Endothelial cell of umbilical vein (primary cell): ENCODE measurements around the gene ANXA5.

Source experiments
- EZH2 ChIP-seq: IDR thresholded peaks from 2 replicates; pipeline ENCODE4 v1.6.1; 2012; ENCODE audit warnings: borderline replicate concordance, low read depth, mild to moderate bottlenecking, moderate library complexity, low read length, inconsistent platforms; ENCODE audit not compliant: severe bottlenecking
- FOS ChIP-seq: IDR thresholded peaks from 2 replicates; pipeline ENCODE4 v1.6.1; 2011; ENCODE audit warnings: mild to moderate bottlenecking, low read length, moderate library complexity, borderline replicate concordance; ENCODE audit not compliant: insufficient read depth
- GATA2 ChIP-seq: IDR thresholded peaks from 2 replicates; pipeline ENCODE4 v1.7.0; 2011; ENCODE audit warnings: low read depth, mild to moderate bottlenecking, moderate library complexity, mixed read lengths, low read length; ENCODE audit not compliant: insufficient read length, insufficient read depth
- MYC ChIP-seq: IDR thresholded peaks from one replicate; pipeline ENCODE4 v1.6.1; 2011; ENCODE audit warnings: mild to moderate bottlenecking, low read depth, low read length
- POLR2A ChIP-seq: IDR thresholded peaks from 2 replicates; pipeline ENCODE4 v1.6.1; 2012; ENCODE audit warnings: low read depth, mild to moderate bottlenecking, control low read depth, low read length
- POLR2AphosphoS5 ChIP-seq: IDR thresholded peaks from 2 replicates; pipeline ENCODE4 v1.6.1; 2012; ENCODE audit warnings: low read depth, mild to moderate bottlenecking, control low read depth, low read length, moderate library complexity; ENCODE audit not compliant: insufficient read depth
- TF ChIP-seq, protein P1 (sequence below), 2 donors: IDR thresholded peaks; 1 replicate in 1 of 2; 2 replicates in 1 of 2; pipeline ENCODE4 v1.5.1; 2011; ENCODE audit warnings: low read length in 2 of 2, mild to moderate bottlenecking in 2 of 2, moderate library complexity in 2 of 2, control low read depth in 1 of 2, inconsistent platforms in 1 of 2, low read depth in 1 of 2; ENCODE audit not compliant: insufficient read depth in 1 of 2; ENCODE audit errors: extremely low read depth in 1 of 2
- TF ChIP-seq, protein P2 (sequence below): IDR thresholded peaks from 2 replicates; pipeline ENCODE4 v1.6.1; 2011; ENCODE audit not compliant: insufficient read depth, insufficient read length

DNA sequence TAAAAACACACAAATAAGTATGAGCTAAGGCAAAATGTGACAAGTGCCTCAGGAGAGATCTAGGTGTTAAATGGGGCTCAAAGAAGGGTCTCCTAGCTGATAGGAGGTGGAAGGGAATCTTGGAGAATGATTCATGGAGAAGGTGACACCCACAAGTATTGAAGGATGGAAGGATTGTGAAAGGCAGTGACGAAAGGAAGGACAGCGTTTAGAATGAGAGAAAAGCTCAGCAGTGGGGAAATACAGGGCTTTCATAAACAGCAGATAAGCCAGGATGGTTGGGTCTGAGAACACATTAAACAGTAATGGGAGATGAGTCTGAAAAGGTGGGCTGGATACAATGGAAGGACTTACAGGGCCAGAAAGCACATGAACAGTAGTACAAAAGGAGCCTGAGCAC is 11.5 kb downstream of the ANXA5 start:
- TF ChIP-seq POLR2A (no peak), POLR2AphosphoS5 (no peak), EZH2 (no peak), MYC (no peak), FOS (no peak), GATA2 (no peak)
- TF ChIP-seq, protein P1, sequence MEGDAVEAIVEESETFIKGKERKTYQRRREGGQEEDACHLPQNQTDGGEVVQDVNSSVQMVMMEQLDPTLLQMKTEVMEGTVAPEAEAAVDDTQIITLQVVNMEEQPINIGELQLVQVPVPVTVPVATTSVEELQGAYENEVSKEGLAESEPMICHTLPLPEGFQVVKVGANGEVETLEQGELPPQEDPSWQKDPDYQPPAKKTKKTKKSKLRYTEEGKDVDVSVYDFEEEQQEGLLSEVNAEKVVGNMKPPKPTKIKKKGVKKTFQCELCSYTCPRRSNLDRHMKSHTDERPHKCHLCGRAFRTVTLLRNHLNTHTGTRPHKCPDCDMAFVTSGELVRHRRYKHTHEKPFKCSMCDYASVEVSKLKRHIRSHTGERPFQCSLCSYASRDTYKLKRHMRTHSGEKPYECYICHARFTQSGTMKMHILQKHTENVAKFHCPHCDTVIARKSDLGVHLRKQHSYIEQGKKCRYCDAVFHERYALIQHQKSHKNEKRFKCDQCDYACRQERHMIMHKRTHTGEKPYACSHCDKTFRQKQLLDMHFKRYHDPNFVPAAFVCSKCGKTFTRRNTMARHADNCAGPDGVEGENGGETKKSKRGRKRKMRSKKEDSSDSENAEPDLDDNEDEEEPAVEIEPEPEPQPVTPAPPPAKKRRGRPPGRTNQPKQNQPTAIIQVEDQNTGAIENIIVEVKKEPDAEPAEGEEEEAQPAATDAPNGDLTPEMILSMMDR (IDR thresholded peaks at IDR 0.05; ENCODE audit: extremely low read depth in 1 of 2, insufficient read depth in 1 of 2, low read depth in 1 of 2, low read length in 2 of 2), result no peak
- TF ChIP-seq, protein P2, sequence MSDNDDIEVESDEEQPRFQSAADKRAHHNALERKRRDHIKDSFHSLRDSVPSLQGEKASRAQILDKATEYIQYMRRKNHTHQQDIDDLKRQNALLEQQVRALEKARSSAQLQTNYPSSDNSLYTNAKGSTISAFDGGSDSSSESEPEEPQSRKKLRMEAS, result no peak
